GM23338 (cell line): ENCODE results near the gene INPP5A. TPM values are rescaled to one million over a fixed set of nuclear protein-coding genes. Genes with fewer than 3 reads are reported as not detected.

ENCODE experiments used
- ATAC-seq: fragments of 200-7000 bp; cut with Tn5 transposase; 3 replicates; pipeline ENCODE4 v1.9.1; 2020
- DNase-seq: peaks from one replicate; pipeline ENCODE4 v3.0.0-alpha.2; 2015; ENCODE audit warnings: low spot score
- H2AFZ ChIP-seq: fragments of 200-600 bp; sonication (generic); 2 replicates; pipeline ENCODE4 v1.8.0; 2016; ENCODE audit warnings: antibody characterized with exemption, mild to moderate bottlenecking, moderate library complexity
- H3F3A ChIP-seq: fragments of 200-600 bp; sonication (generic); replicated peaks from 2 replicates; pipeline ENCODE4 v1.8.0; 2017; ENCODE audit warnings: antibody characterized with exemption, mixed run types, low read depth
- H3K27ac ChIP-seq: fragments of 200-600 bp; sonication (generic); 2 replicates; pipeline ENCODE4 v1.6.1; 2016; ENCODE audit warnings: low read depth
- H3K27me3 ChIP-seq: fragments of 200-600 bp; sonication (generic); 2 replicates; pipeline ENCODE4 v1.8.0; 2016; ENCODE audit warnings: mild to moderate bottlenecking, mixed run types, moderate library complexity; ENCODE audit not compliant: insufficient read depth
- H3K36me3 ChIP-seq: fragments of 200-600 bp; sonication (generic); 2 replicates; pipeline ENCODE4 v1.8.0; 2016; ENCODE audit warnings: mild to moderate bottlenecking; ENCODE audit not compliant: insufficient read depth
- H3K4me1 ChIP-seq: fragments of 200-600 bp; sonication (generic); 2 replicates; pipeline ENCODE4 v1.8.0; 2016; ENCODE audit warnings: mild to moderate bottlenecking, moderate library complexity; ENCODE audit not compliant: insufficient read depth
- H3K4me2 ChIP-seq: fragments of 200-600 bp; sonication (generic); 2 replicates; pipeline ENCODE4 v1.7.1; 2017; ENCODE audit warnings: mixed run types
- H3K4me3 ChIP-seq: fragments of 200-600 bp; sonication (generic); 2 replicates; pipeline ENCODE4 v1.6.1; 2016; ENCODE audit warnings: mixed run types
- H3K79me2 ChIP-seq: fragments of 200-600 bp; sonication (generic); replicated peaks from 2 replicates; pipeline ENCODE4 v1.8.0; 2017; ENCODE audit warnings: mild to moderate bottlenecking; ENCODE audit not compliant: insufficient read depth
- H3K9me2 ChIP-seq: fragments of 200-600 bp; sonication (generic); 2 replicates; pipeline ENCODE4 v1.8.0; 2017; ENCODE audit not compliant: insufficient read depth
- H4K20me1 ChIP-seq: fragments of 200-600 bp; sonication (generic); replicated peaks from 2 replicates; pipeline ENCODE4 v1.8.0; 2017; ENCODE audit warnings: mild to moderate bottlenecking; ENCODE audit not compliant: insufficient read depth
- H3K27ac Mint-ChIP-seq: 2 replicates; pipeline ENCODE4 v1.8.0; 2020; ENCODE audit warnings: inconsistent platforms, mild to moderate bottlenecking, moderate library complexity, mixed read lengths
- H3K27me3 Mint-ChIP-seq: 3 replicates; pipeline ENCODE4 v1.8.0; 2022; ENCODE audit warnings: low read depth, mild to moderate bottlenecking, moderate library complexity, mixed read lengths, inconsistent platforms; ENCODE audit not compliant: insufficient read depth, poor library complexity
- H3K36me3 Mint-ChIP-seq: 3 replicates; pipeline ENCODE4 v1.8.0; 2021; ENCODE audit warnings: low read depth, mild to moderate bottlenecking, inconsistent platforms, moderate library complexity, mixed read lengths
- H3K4me1 Mint-ChIP-seq: 3 replicates; pipeline ENCODE4 v1.8.0; 2020; ENCODE audit warnings: mild to moderate bottlenecking, inconsistent platforms, mixed read lengths
- H3K4me3 Mint-ChIP-seq: 3 replicates; pipeline ENCODE4 v1.8.0; 2021; ENCODE audit warnings: moderate library complexity, mild to moderate bottlenecking, inconsistent platforms, mixed read lengths
- H3K9me3 Mint-ChIP-seq: 3 replicates; pipeline ENCODE4 v1.8.0; 2020; ENCODE audit warnings: moderate library complexity, mild to moderate bottlenecking, inconsistent platforms, mixed read lengths
- CTCF ChIP-seq, 2 experiments: fragments of 200-600 bp in 1 of 2; sonication (generic) in 1 of 2; conservative IDR thresholded peaks; 2 replicates each; pipeline versions ENCODE4 v1.5.1 to v1.6.1; 2016 to 2017; ENCODE audit warnings: antibody characterized with exemption in 2 of 2, low read depth in 2 of 2, mild to moderate bottlenecking in 2 of 2, moderate library complexity in 1 of 2
- ETS1 ChIP-seq: IDR thresholded peaks from 2 replicates; pipeline ENCODE4 v1.6.1; 2016; ENCODE audit warnings: antibody characterized with exemption
- EZH2 ChIP-seq: fragments of 200-600 bp; sonication (generic); IDR thresholded peaks from one replicate; pipeline ENCODE4 v1.8.0; 2017; ENCODE audit warnings: antibody characterized with exemption, mild to moderate bottlenecking, low read depth; ENCODE audit not compliant: unreplicated experiment
- EZH2phosphoT487 ChIP-seq: fragments of 200-600 bp; sonication (generic); IDR thresholded peaks from one replicate; pipeline ENCODE4 v1.8.1; 2018; ENCODE audit warnings: antibody characterized with exemption; ENCODE audit not compliant: unreplicated experiment
- JUNB ChIP-seq: IDR thresholded peaks from one replicate; pipeline ENCODE4 v1.6.1; 2016; ENCODE audit warnings: antibody characterized with exemption; ENCODE audit not compliant: unreplicated experiment
- NANOG ChIP-seq: IDR thresholded peaks from 2 replicates; pipeline ENCODE4 v1.6.1; 2016; ENCODE audit warnings: antibody characterized with exemption, borderline replicate concordance
- STAT1 ChIP-seq: IDR thresholded peaks from one replicate; pipeline ENCODE4 v1.6.1; 2016; ENCODE audit warnings: antibody characterized with exemption; ENCODE audit not compliant: unreplicated experiment
- ZNF331 ChIP-seq: fragments of 250-450 bp; sonication (Bioruptor Pico); IDR thresholded peaks from 2 replicates; pipeline ENCODE4 v1.5.0; 2020; ENCODE audit warnings: low read depth, mild to moderate bottlenecking, moderate library complexity
- ZNF462 ChIP-seq: fragments of 250-450 bp; sonication (Bioruptor Pico); IDR thresholded peaks from 2 replicates; pipeline ENCODE4 v1.5.0; 2020; ENCODE audit warnings: mild to moderate bottlenecking, moderate library complexity
- polyA plus RNA-seq: library from polyadenylated mRNA; unstranded; fragments of >200 nt; fragmentation: Nextera tagmentation; extraction: Ambion mirVana; gene quantifications from 2 replicates; pipeline ENCODE4 v1.2.1, GENCODE V29; 2016
- total RNA-seq: library from RNA; depleted of rRNA; stranded (reverse); fragments of >200 nt; shearing (Covaris generic); gene quantifications from 2 replicates; pipeline ENCODE4 v1.2.3, GENCODE V29; 2014

Gene INPP5A
- total and polyA plus RNA-seq, 2 experiments from 2014 or later = 5.9 to 40.6 TPM

- H3K9me2 ChIP-seq = no peaks in the 10 kb centered on the region
- H4K20me1 ChIP-seq = no peaks in the 10 kb centered on the region
- H3K27ac Mint-ChIP-seq = no peak overlapping the region
- no peak overlapping the region for H2AFZ ChIP-seq
- no peak overlapping the region for H3K27ac ChIP-seq
- no peak overlapping the region for H3K4me2 ChIP-seq
- no peak overlapping the region for H3K4me3 Mint-ChIP-seq
- peaks cover 4% of the 10 kb centered on the region for H3K27me3 Mint-ChIP-seq
- H3F3A ChIP-seq = no peaks in the 10 kb centered on the region
- TF ChIP-seq NANOG (no peak), EZH2 (no peak), ETS1 (no peak), JUNB (no peak), EZH2phosphoT487 (no peak), ZNF462 (CRISPR knock-in tag) (no peak), CTCF (conservative IDR thresholded peaks at IDR 0.05; ENCODE audit: low read depth in 2 of 2) (no peak), ZNF331 (CRISPR knock-in tag) (no peak), STAT1 (no peak)
- no peak for DNase-seq
- no peak for ATAC-seq
- H3K4me3 ChIP-seq = no peak overlapping the region
- no peaks in the 10 kb centered on the region; the same call in 2 of the 3 replicates for H3K36me3 Mint-ChIP-seq
- no peaks in the 10 kb centered on the region for H3K27me3 ChIP-seq
- H3K4me1 ChIP-seq = no peaks in the 10 kb centered on the region
- no peaks in the 10 kb centered on the region for H3K4me1 Mint-ChIP-seq
- no peaks in the 10 kb centered on the region; the same call in 1 of the 2 replicates for H3K36me3 ChIP-seq
- H3K9me3 Mint-ChIP-seq = no peaks in the 10 kb centered on the region
- H3K79me2 ChIP-seq = no peaks in the 10 kb centered on the region
Measured at GRCh38 chr10:132657748-132658147, 120.2 kb downstream of the INPP5A start.
